Prostate gland (tissue), 2 donors: Measurements from ENCODE around the gene CAMTA2. TPM values are rescaled to one million over a fixed set of nuclear protein-coding genes. Genes with fewer than 3 reads are reported as not detected.

Experiments used
- DNase-seq: peaks from one replicate; pipeline ENCODE4 v3.0.0-alpha.2; 2019; ENCODE audit warnings: low spot score
- H3K27ac ChIP-seq, 2 donors: fragments of 200-600 bp; sonication (generic); 2 replicates each; pipeline ENCODE4 v1.5.1; 2017 to 2019
- H3K27me3 ChIP-seq: fragments of 200-600 bp; sonication (generic); replicated peaks from 2 replicates; pipeline ENCODE4 v1.5.1; 2019; ENCODE audit not compliant: insufficient read depth
- H3K36me3 ChIP-seq, 2 donors: fragments of 200-600 bp; sonication (generic); 1 replicate in 1 of 2; 2 replicates in 1 of 2; pipeline versions ENCODE4 v1.5.1 to v1.8.1; 2017 to 2019
- H3K4me1 ChIP-seq: fragments of 200-600 bp; sonication (generic); replicated peaks from 2 replicates; pipeline ENCODE4 v1.5.1; 2019
- H3K4me3 ChIP-seq, 2 donors: fragments of 200-600 bp; sonication (generic); 2 replicates each; pipeline ENCODE4 v1.5.1; 2017 to 2019
- H3K9me3 ChIP-seq: fragments of 200-600 bp; sonication (generic); 2 replicates; pipeline ENCODE4 v1.5.1; 2017
- CTCF ChIP-seq, 4 experiments: fragments of 200-600 bp in 2 of 4; fragments of 450-650 bp in 2 of 4; sonication (generic) in 2 of 4; IDR thresholded peaks; 1 replicate in 3 of 4; 2 replicates in 1 of 4; pipeline ENCODE4 v1.5.1; 2016 to 2019; ENCODE audit warnings: antibody characterized with exemption in 4 of 4, mild to moderate bottlenecking in 2 of 4, moderate library complexity in 2 of 4
- POLR2A ChIP-seq: fragments of 450-650 bp; IDR thresholded peaks from one replicate; pipeline ENCODE4 v1.6.1; 2016; ENCODE audit warnings: antibody characterized with exemption, mild to moderate bottlenecking
- POLR2AphosphoS5 ChIP-seq: sonication (generic); formaldehyde crosslinking; IDR thresholded peaks from one replicate; pipeline ENCODE4 v1.6.1; 2017; ENCODE audit warnings: antibody characterized with exemption
- WGBS: methylation state at CpG from one replicate; pipeline ENCODE4 v1.1.5; 2018; 5-methylcytosine and 5-hydroxymethylcytosine counted together
- intact Hi-C: fragments of 100-400 bp; cut with DNase I; formaldehyde crosslinking; loops from one replicate; pipeline ENCODE4 v1.14.2; 2022
- total RNA-seq, 2 donors: library from RNA; depleted of rRNA; stranded (reverse); fragments of >200 nt; gene quantifications; one replicate each; pipeline ENCODE4 v1.1.0, GENCODE V29; 2016

Gene CAMTA2
- total RNA-seq, 2 donors from 2014 or later, result 13.6 to 40.2 TPM

- Histone ChIP-seq H3K36me3 (no peaks in the 10 kb centered on the region), H3K27ac (peak within 1 kb of the TSS; percentile 88 to 96), H3K4me3 (peak within 1 kb of the TSS; percentile 94 to 100), H3K4me1 (peaks cover 15% of the 10 kb centered on the region), H3K9me3 (no peaks in the 10 kb centered on the region), H3K27me3 (no peaks in the 10 kb centered on the region)
- peak; percentile 87 for DNase-seq
- intact Hi-C loops, result loop anchor here (1.0 to 5.0 kb wide), 3 partner anchors 18 to 49 kb away; partner anchors contain the start of genes CAMTA2, INCA1, KIF1C and SPAG7
- WGBS, result under 1% methylated on average over 57 of the region's 59 CpGs
- TF ChIP-seq POLR2AphosphoS5 (peak; percentile 36), POLR2A (peak; percentile 86), CTCF (IDR thresholded peaks at IDR 0.05) (no peak)
These were observed 39.1 kb downstream of the CAMTA2 start, which contains the start of gene PFN1 for GRCh38 chr17:4948166-4948930. PFN1 (minus strand) TSS chr17:4948530; CDS start chr17:4948394, 136 bp downstream.

GRCh38 chr17:4947411-4948165 is 39.9 kb downstream of the CAMTA2 start:
- Histone ChIP-seq H3K36me3 (peaks cover 0 to 1% of the 10 kb centered on the region in 2 donors), H3K4me3 (peak overlapping the region; percentile 94 to 100), H3K4me1 (peaks cover 15% of the 10 kb centered on the region), H3K27ac (peak overlapping the region; percentile 88 to 96), H3K27me3 (no peaks in the 10 kb centered on the region), H3K9me3 (no peaks in the 10 kb centered on the region)
- no peak for TF ChIP-seq POLR2A
- peak in 1 of 4 experiments; percentile 3 for TF ChIP-seq CTCF (IDR thresholded peaks at IDR 0.05)
- peak; percentile 12 for TF ChIP-seq POLR2AphosphoS5
- WGBS, result under 1% methylated on average over 36 of the region's 56 CpGs
- intact Hi-C loops, result loop anchor here (1.0 to 5.0 kb wide), 3 partner anchors 19 to 50 kb away; partner anchors contain the start of genes CAMTA2, INCA1, KIF1C and SPAG7
- peak; percentile 33 for DNase-seq

GRCh38 chr17:4947010-4947410 is 40.5 kb downstream of the CAMTA2 start:
- DNase-seq, result no peak
- H3K4me1 ChIP-seq, result peaks cover 15% of the 10 kb centered on the region
- H3K27ac ChIP-seq, result peak overlapping the region; percentile 88 to 96
- H3K9me3 ChIP-seq, result no peaks in the 10 kb centered on the region
- 0% methylated on average over 6 of the region's 7 CpGs for WGBS
- intact Hi-C loops, result loop anchor here (5.0 kb wide), 1 partner anchor 40 kb away; the partner anchor contains the start of gene CAMTA2
- no peaks in the 10 kb centered on the region for H3K27me3 ChIP-seq
- H3K4me3 ChIP-seq, result peak overlapping the region; percentile 94 to 100
- peaks cover 0 to 5% of the 10 kb centered on the region in 2 donors for H3K36me3 ChIP-seq
- TF ChIP-seq POLR2AphosphoS5, result no peak
- TF ChIP-seq CTCF (IDR thresholded peaks at IDR 0.05), result no peak
- no peak for TF ChIP-seq POLR2A

- peak overlapping the region; percentile 94 to 100 for H3K4me3 ChIP-seq
- 30% methylated on average over 16 of the region's 16 CpGs for WGBS
- no peaks in the 10 kb centered on the region for H3K27me3 ChIP-seq
- TF ChIP-seq CTCF (IDR thresholded peaks at IDR 0.05) (no peak), POLR2A (no peak), POLR2AphosphoS5 (no peak)
- H3K4me1 ChIP-seq, result peaks cover 16% of the 10 kb centered on the region
- H3K36me3 ChIP-seq, result peaks cover 0 to 5% of the 10 kb centered on the region in 2 donors
- intact Hi-C loops, result loop anchor here (5.0 kb wide), 1 partner anchor 41 kb away; the partner anchor contains the start of gene CAMTA2
- H3K9me3 ChIP-seq, result no peaks in the 10 kb centered on the region
- peak overlapping the region; percentile 88 to 96 for H3K27ac ChIP-seq
- no peak for DNase-seq
These were observed 41.0 kb downstream of the CAMTA2 start for GRCh38 chr17:4946312-4946976.
